Endothelial cell of umbilical vein (primary cell): ENCODE data around the gene NEDD4L. TPM values are rescaled to one million over a fixed set of nuclear protein-coding genes. Genes with fewer than 3 reads are reported as not detected.

ENCODE experiments used
- BruUV-seq: library from RNA; stranded (reverse); fragments of 400-500 nt; replicated peaks from 2 replicates; lab custom pipeline; 2021; lab: Mats Ljungman, UMichigan
- CTCF ChIA-PET: fragments of 300-600, 350-600 bp; sonication (Branson Sonifier 250); formaldehyde crosslinking; loops from one replicate; lab custom pipeline; 2021; ENCODE audit warnings: antibody characterized with exemption, inconsistent platforms; lab: Charles Lee
- POLR2A ChIA-PET: fragments of 300-600, 350-600 bp; sonication (Branson Sonifier 250); formaldehyde crosslinking; loops from one replicate; lab custom pipeline; 2021; ENCODE audit warnings: antibody characterized with exemption, inconsistent platforms; lab: Charles Lee
- DNase-seq: peaks from one replicate; pipeline ENCODE4 v3.0.0-alpha.2; 2011; ENCODE audit warnings: low read depth, low spot score
- FAIRE-seq: peaks from 2 replicates; lab custom pipeline; 2011; peaks lifted over from hg19 to GRCh38; lab: Jason Lieb, UNC
- H2AFZ ChIP-seq: 2 replicates; pipeline ENCODE4 v1.6.0; 2012; ENCODE audit warnings: low read depth, low read length, control low read depth, inconsistent platforms
- H3K27ac ChIP-seq: 2 replicates; pipeline ENCODE4 v1.5.1; 2011; ENCODE audit warnings: low read depth, mild to moderate bottlenecking, control low read depth, low read length, moderate library complexity; ENCODE audit not compliant: insufficient read depth
- H3K27me3 ChIP-seq, 2 experiments: 2 replicates each; pipeline versions ENCODE4 v1.6.0 to v1.6.1; 2011; ENCODE audit warnings: low read length in 2 of 2, mixed read lengths in 1 of 2; ENCODE audit not compliant: control insufficient read depth in 2 of 2, insufficient read depth in 2 of 2
- H3K36me3 ChIP-seq, 2 experiments: 2 replicates in 1 of 2; 3 replicates in 1 of 2; pipeline ENCODE4 v1.5.1; 2011; ENCODE audit warnings: low read length in 2 of 2, mild to moderate bottlenecking in 1 of 2, moderate library complexity in 1 of 2; ENCODE audit not compliant: control insufficient read depth in 2 of 2, insufficient read depth in 2 of 2; ENCODE audit errors: extremely low read depth in 1 of 2
- H3K4me1 ChIP-seq: 3 replicates; pipeline ENCODE4 v1.5.1; 2011; ENCODE audit warnings: mild to moderate bottlenecking, low read length; ENCODE audit not compliant: control insufficient read depth, insufficient read depth; ENCODE audit errors: extremely low read depth
- H3K4me2 ChIP-seq: 2 replicates; pipeline ENCODE4 v1.6.1; 2011; ENCODE audit warnings: low read length, control low read depth, mixed read lengths; ENCODE audit not compliant: insufficient read depth
- H3K4me3 ChIP-seq, 3 experiments: fragments of 200-600 bp in 1 of 3; sonication (generic), shearing (Covaris generic) in 1 of 3; replicated peaks in 1 of 3; 2 replicates each; pipeline ENCODE4 v1.5.1; 2011 to 2016; ENCODE audit warnings: control low read depth in 3 of 3, low read length in 3 of 3, mild to moderate bottlenecking in 2 of 3, inconsistent platforms in 1 of 3, low read depth in 1 of 3, moderate library complexity in 1 of 3; ENCODE audit not compliant: insufficient read depth in 1 of 3
- H3K79me2 ChIP-seq: 2 replicates; pipeline ENCODE4 v1.6.0; 2012; ENCODE audit warnings: low read length, inconsistent platforms; ENCODE audit not compliant: control insufficient read depth, insufficient read depth
- H3K9ac ChIP-seq: replicated peaks from 2 replicates; pipeline ENCODE3; 2011; ENCODE audit warnings: low read length, control low read depth; ENCODE audit not compliant: insufficient read depth; ENCODE audit errors: extremely low read depth
- H3K9me1 ChIP-seq: replicated peaks from 3 replicates; pipeline ENCODE4 v1.6.0; 2011; ENCODE audit warnings: mild to moderate bottlenecking, low read length; ENCODE audit not compliant: control insufficient read depth, insufficient read depth; ENCODE audit errors: extremely low read depth
- H3K9me3 ChIP-seq: replicated peaks from 2 replicates; pipeline ENCODE4 v1.5.1; 2012; ENCODE audit warnings: low read length, inconsistent platforms; ENCODE audit not compliant: control insufficient read depth, insufficient read depth
- H4K20me1 ChIP-seq: replicated peaks from 2 replicates; pipeline ENCODE3; 2011; ENCODE audit warnings: mild to moderate bottlenecking, low read length; ENCODE audit not compliant: control insufficient read depth, insufficient read depth; ENCODE audit errors: extremely low read depth
- EZH2 ChIP-seq: IDR thresholded peaks from 2 replicates; pipeline ENCODE4 v1.6.1; 2012; ENCODE audit warnings: borderline replicate concordance, low read depth, mild to moderate bottlenecking, moderate library complexity, low read length, inconsistent platforms; ENCODE audit not compliant: severe bottlenecking
- FOS ChIP-seq: IDR thresholded peaks from 2 replicates; pipeline ENCODE4 v1.6.1; 2011; ENCODE audit warnings: mild to moderate bottlenecking, low read length, moderate library complexity, borderline replicate concordance; ENCODE audit not compliant: insufficient read depth
- GATA2 ChIP-seq: IDR thresholded peaks from 2 replicates; pipeline ENCODE4 v1.7.0; 2011; ENCODE audit warnings: low read depth, mild to moderate bottlenecking, moderate library complexity, mixed read lengths, low read length; ENCODE audit not compliant: insufficient read length, insufficient read depth
- JUN ChIP-seq: IDR thresholded peaks from 2 replicates; pipeline ENCODE4 v1.6.1; 2011; ENCODE audit warnings: borderline replicate concordance, low read depth; ENCODE audit not compliant: insufficient read length, insufficient read depth
- MAX ChIP-seq: IDR thresholded peaks from 2 replicates; pipeline ENCODE4 v1.6.1; 2011; ENCODE audit not compliant: insufficient read depth, insufficient read length
- MYC ChIP-seq: IDR thresholded peaks from one replicate; pipeline ENCODE4 v1.6.1; 2011; ENCODE audit warnings: mild to moderate bottlenecking, low read depth, low read length
- POLR2A ChIP-seq: IDR thresholded peaks from 2 replicates; pipeline ENCODE4 v1.6.1; 2012; ENCODE audit warnings: low read depth, mild to moderate bottlenecking, control low read depth, low read length
- POLR2AphosphoS5 ChIP-seq: IDR thresholded peaks from 2 replicates; pipeline ENCODE4 v1.6.1; 2012; ENCODE audit warnings: low read depth, mild to moderate bottlenecking, control low read depth, low read length, moderate library complexity; ENCODE audit not compliant: insufficient read depth
- dilution Hi-C: fragments of 300-500 bp; cut with MboI; formaldehyde crosslinking; loops from one replicate; pipeline ENCODE4 v1.15.0; 2019; ENCODE audit warnings: low sequenced_read_pairs; ENCODE audit not compliant: extremely low pct_ligation_motif_present
- intact Hi-C: fragments of 100-400 bp; cut with micrococcal nuclease; formaldehyde crosslinking; loops from one replicate; pipeline ENCODE4 v1.10.0; 2022
- polyA plus RNA-seq, 4 experiments: library from polyadenylated mRNA; depleted of rRNA in 3 of 4; stranded (reverse) in 3 of 4; unstranded in 1 of 4; fragments of >200 nt; gene quantifications; 2 replicates each; pipeline versions ENCODE4 v1.2.1 to v1.2.3, GENCODE V29; 2011 to 2012; ENCODE audit warnings: missing spikeins in 1 of 4
- total RNA-seq: library from RNA; stranded (reverse); gene quantifications from 2 replicates; pipeline ENCODE4 v1.2.3, GENCODE V29; 2021
- TF ChIP-seq, protein P1 (sequence below), 2 donors: IDR thresholded peaks; 1 replicate in 1 of 2; 2 replicates in 1 of 2; pipeline ENCODE4 v1.5.1; 2011; ENCODE audit warnings: low read length in 2 of 2, mild to moderate bottlenecking in 2 of 2, moderate library complexity in 2 of 2, control low read depth in 1 of 2, inconsistent platforms in 1 of 2, low read depth in 1 of 2; ENCODE audit not compliant: insufficient read depth in 1 of 2; ENCODE audit errors: extremely low read depth in 1 of 2

Gene NEDD4L
- total and polyA plus RNA-seq, 2 donors (not counting 3 experiments of a cell fraction or from before 2014, with no cell fraction given) = 20.5 to 78.9 TPM

DNA sequence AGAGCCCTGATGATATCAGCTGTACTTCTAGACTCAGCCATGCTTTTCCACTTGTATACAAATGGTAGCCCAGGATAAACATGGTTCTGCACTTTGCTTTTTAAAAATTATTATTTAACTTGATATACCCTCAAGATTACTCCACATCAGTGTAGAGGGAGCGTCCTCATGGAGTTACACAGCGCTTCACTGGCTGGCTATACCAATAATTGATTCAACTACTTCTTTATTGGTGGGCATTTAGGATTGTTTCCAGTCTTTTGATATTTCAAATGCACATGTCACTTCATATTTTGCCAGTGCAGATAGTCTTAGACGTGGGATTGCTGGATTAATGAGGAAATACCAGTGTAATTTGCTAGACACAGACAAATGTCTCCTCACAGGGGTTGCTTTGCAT, 10.8 kb upstream of the NEDD4L start:
- Histone ChIP-seq H3K36me3 (no peaks in the 10 kb centered on the region), H4K20me1 (no peaks in the 10 kb centered on the region), H3K9me3 (no peaks in the 10 kb centered on the region), H3K27me3 (peaks cover 17 to 25% of the 10 kb centered on the region in 2 experiments), H2AFZ (no peak overlapping the region), H3K4me3 (no peak overlapping the region), H3K79me2 (no peaks in the 10 kb centered on the region), H3K4me1 (no peaks in the 10 kb centered on the region), H3K9ac (no peak overlapping the region), H3K9me1 (no peaks in the 10 kb centered on the region), H3K4me2 (no peak overlapping the region), H3K27ac (no peak overlapping the region)
- TF ChIP-seq POLR2A (no peak), JUN (no peak), MYC (no peak), POLR2AphosphoS5 (no peak), MAX (no peak), GATA2 (no peak), FOS (no peak), EZH2 (no peak)
- TF ChIP-seq, protein P1, sequence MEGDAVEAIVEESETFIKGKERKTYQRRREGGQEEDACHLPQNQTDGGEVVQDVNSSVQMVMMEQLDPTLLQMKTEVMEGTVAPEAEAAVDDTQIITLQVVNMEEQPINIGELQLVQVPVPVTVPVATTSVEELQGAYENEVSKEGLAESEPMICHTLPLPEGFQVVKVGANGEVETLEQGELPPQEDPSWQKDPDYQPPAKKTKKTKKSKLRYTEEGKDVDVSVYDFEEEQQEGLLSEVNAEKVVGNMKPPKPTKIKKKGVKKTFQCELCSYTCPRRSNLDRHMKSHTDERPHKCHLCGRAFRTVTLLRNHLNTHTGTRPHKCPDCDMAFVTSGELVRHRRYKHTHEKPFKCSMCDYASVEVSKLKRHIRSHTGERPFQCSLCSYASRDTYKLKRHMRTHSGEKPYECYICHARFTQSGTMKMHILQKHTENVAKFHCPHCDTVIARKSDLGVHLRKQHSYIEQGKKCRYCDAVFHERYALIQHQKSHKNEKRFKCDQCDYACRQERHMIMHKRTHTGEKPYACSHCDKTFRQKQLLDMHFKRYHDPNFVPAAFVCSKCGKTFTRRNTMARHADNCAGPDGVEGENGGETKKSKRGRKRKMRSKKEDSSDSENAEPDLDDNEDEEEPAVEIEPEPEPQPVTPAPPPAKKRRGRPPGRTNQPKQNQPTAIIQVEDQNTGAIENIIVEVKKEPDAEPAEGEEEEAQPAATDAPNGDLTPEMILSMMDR (IDR thresholded peaks at IDR 0.05; ENCODE audit: extremely low read depth in 1 of 2, insufficient read depth in 1 of 2, low read depth in 1 of 2, low read length in 2 of 2) = no peak
- CTCF ChIA-PET = no interaction called here
- DNase-seq (no peak), FAIRE-seq (no peak)
- POLR2A ChIA-PET = no interaction called here
- intact Hi-C loops = no loop called here
- dilution Hi-C loops = no loop called here
- BruUV-seq = no TSS peak
